ENCODE data around the gene SPHK2.
"Not testable (repeated sequence)": the region's sequence is repeated elsewhere in the genome, so short reads cannot be mapped to it uniquely, and the experiment has no call there.

SPHK2 gene

DNA sequence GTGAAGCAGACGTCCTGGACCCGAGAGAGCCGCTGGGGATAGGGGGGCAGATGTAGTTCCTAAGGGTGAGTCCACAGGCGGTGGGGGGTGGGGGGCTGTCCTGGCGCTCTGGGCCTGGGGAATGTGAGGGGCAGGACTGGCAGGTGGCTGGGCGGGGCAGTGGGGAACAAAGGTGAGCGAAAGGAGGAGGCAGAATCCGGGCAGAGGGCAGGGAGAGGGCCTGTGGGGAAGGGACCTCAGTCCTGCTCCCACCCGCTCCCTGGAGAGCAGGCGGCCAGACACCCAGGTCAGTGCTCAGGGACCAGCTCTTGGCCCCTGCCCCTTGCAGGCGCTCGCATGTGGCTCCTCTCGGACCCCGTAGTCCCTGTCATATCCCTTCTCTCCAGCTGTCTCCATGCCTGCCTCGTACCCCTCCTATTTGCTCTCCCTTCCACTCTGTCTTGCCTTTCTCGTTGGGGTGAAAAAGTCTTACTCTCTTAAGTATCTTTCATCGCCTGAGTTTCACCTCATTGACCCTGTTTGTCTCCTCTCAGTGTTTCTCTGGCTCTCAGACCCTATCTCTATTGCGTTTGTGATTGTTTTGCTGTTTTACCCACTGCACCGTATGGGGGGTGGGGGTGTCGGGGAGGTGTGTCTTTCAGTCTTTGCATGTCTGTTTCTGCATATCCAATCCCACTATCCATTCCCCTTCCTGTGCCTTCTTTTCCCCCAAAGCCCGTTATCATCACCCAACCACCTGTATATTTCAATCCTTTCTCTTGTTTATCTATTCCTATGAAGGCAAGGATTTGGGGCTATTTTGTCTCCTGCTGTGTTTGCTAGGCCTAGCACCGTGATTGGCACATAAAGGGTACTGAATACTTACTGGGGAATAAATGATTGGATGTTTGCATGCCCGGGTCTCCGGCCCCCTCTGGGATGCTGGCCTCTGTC lies 5.8 kb downstream of the SPHK2 start:
- DNase-seq, result no peak

DNA sequence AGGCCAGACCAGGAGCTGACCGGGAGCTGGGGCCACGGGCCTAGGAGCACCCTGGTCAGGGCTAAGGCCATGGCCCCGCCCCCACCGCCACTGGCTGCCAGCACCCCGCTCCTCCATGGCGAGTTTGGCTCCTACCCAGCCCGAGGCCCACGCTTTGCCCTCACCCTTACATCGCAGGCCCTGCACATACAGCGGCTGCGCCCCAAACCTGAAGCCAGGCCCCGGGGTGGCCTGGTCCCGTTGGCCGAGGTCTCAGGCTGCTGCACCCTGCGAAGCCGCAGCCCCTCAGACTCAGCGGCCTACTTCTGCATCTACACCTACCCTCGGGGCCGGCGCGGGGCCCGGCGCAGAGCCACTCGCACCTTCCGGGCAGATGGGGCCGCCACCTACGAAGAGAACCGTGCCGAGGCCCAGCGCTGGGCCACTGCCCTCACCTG lies 6.6 kb downstream of the SPHK2 start:
- DNase-seq, result peak; percentile 50

DNA sequence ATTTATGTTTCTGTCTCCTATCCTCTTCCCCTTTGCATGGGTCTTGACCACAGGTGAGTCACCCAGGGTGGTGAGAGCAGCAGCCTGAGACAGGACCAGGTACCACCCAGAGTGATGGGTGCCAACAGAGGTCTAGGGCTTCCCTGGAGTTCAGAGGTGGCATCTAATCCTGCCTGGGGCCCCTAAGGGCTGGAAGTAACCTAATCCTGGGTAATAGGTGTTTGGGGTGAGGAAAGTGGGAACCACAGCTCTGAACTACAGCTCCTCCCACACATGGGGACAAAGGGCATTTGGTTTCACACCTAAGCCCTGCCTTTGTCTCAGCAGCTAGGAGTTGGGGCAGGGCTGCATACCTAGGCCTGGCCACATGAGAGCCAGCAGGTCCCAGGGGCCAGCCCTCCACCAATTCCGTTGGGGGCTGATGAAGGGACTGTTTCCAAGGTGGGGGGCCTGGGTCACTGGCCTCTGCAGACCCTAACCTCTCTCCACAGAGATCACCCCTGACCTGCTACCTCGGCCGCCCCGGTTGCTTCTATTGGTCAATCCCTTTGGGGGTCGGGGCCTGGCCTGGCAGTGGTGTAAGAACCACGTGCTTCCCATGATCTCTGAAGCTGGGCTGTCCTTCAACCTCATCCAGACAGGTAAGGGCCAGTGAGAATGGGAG lies 8.0 kb downstream of the SPHK2 start:
- peak; percentile 68 for DNase-seq

DNA sequence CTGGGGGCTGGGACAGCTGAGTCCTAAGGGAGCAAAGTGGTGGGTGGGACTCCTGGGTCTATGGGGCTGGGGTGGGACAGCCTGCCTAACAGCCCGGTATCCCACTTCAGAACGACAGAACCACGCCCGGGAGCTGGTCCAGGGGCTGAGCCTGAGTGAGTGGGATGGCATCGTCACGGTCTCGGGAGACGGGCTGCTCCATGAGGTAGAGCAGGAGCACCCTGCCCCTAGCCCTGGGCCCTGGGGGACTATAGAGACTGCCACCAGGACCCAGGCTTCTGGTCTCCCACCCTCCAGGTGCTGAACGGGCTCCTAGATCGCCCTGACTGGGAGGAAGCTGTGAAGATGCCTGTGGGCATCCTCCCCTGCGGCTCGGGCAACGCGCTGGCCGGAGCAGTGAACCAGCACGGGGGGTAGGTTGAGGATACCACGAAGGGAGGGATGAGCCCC lies 8.6 kb downstream of the SPHK2 start:
- DNase-seq, result no peak

DNA sequence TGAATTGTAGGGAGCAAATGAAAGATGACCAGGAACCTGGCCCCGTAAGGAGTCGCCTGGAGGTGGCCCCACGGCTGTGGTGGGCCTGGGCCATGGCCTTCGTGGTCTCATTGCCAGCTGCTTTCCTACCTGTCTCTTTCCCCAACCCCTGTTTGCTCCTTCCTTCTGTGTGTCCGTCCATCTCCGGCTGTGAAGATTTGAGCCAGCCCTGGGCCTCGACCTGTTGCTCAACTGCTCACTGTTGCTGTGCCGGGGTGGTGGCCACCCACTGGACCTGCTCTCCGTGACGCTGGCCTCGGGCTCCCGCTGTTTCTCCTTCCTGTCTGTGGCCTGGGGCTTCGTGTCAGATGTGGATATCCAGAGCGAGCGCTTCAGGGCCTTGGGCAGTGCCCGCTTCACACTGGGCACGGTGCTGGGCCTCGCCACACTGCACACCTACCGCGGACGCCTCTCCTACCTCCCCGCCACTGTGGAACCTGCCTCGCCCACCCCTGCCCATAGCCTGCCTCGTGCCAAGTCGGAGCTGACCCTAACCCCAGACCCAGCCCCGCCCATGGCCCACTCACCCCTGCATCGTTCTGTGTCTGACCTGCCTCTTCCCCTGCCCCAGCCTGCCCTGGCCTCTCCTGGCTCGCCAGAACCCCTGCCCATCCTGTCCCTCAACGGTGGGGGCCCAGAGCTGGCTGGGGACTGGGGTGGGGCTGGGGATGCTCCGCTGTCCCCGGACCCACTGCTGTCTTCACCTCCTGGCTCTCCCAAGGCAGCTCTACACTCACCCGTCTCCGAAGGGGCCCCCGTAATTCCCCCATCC lies 9.4 kb downstream of the SPHK2 start:
- DNase-seq, result peak; percentile 53

DNA sequence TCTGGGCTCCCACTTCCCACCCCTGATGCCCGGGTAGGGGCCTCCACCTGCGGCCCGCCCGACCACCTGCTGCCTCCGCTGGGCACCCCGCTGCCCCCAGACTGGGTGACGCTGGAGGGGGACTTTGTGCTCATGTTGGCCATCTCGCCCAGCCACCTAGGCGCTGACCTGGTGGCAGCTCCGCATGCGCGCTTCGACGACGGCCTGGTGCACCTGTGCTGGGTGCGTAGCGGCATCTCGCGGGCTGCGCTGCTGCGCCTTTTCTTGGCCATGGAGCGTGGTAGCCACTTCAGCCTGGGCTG lies 9.9 kb downstream of the SPHK2 start:
- peak; percentile 55 for DNase-seq

DNA sequence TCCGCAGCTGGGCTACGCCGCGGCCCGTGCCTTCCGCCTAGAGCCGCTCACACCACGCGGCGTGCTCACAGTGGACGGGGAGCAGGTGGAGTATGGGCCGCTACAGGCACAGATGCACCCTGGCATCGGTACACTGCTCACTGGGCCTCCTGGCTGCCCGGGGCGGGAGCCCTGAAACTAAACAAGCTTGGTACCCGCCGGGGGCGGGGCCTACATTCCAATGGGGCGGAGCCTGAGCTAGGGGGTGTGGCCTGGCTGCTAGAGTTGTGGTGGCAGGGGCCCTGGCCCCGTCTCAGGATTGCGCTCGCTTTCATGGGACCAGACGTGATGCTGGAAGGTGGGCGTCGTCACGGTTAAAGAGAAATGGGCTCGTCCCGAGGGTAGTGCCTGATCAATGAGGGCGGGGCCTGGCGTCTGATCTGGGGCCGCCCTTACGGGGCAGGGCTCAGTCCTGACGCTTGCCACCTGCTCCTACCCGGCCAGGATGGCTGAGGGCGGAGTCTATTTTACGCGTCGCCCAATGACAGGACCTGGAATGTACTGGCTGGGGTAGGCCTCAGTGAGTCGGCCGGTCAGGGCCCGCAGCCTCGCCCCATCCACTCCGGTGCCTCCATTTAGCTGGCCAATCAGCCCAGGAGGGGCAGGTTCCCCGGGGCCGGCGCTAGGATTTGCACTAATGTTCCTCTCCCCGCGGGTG lies 10.4 kb downstream of the SPHK2 start:
- peak; percentile 67 for DNase-seq

DNA sequence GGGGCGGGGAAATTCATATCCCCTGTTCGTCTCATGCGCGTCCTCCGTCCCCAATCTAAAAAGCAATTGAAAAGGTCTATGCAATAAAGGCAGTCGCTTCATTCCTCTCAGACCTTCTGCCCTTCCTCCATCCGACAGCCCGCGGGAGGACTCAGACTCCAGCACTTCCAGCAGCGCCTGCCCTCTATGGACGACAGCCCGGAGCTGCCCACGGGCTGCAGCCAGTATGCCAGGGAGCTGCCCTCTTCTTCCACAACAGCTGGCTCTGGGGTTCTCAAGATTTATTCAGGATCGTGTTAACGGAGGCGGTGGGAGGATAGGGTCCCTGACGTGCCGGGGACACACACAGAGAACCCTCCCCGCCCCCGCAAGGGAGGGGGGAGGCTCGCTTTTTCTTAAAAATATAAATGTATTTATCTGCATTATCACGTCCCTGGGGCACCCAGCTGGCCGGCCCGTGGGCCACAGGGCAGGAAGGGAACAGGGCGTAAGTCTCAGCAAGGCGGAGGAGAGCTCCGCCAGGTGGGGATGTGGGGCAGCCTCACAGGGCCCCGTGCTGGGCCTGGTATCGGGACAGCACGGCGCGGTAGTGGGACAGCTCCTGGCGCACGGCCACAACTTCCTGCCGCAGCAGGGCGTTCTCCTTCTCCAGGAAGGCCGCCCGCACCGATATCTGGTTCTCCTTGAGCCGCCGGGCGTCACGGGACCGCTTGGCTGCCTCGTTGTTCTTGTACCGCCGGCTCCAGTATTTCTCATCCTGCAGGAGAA lies 11.2 kb downstream of the SPHK2 start:
- DNase-seq, result no peak

DNA sequence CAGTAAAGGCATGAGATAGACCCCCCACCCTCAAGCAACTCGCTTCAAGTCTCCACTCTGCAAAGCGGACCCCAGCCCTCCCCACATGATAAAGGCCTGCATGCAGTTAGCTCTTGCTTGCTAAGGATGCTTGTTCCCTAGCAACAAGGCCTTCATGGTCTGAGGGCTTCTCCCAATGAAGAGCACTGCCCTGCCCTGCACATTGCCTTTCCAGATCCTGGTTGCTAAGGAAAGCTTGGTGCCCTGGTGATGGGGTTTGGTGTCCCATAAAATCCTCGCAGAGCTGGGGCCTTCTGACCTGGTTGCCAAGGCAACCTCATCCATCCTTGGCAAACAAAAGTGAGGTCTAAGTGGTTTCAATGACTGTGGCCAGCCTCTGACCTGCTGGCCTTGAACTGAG lies 11.9 kb downstream of the SPHK2 start:
- no peak for DNase-seq

DNA sequence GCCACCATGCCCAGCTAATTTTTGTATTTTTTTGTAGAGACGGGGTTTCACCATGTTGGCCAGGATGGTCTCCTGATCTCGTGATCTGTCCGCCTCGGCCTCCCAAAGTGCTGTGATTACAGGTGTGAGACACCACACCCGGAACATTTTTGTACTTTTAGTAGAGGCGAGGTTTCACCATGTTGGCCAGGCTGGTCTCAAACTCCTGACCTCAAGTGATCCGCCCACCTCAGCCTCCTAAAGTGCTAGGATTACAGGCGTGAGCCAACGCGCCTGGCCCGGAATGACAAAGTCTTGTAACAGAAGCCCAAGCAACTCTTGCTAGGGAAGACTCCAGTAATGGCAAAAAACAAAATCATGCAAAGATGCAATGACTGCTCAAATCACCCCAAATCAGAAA lies 13.0 kb downstream of the SPHK2 start:
- not testable (repeated sequence) for DNase-seq

DNA sequence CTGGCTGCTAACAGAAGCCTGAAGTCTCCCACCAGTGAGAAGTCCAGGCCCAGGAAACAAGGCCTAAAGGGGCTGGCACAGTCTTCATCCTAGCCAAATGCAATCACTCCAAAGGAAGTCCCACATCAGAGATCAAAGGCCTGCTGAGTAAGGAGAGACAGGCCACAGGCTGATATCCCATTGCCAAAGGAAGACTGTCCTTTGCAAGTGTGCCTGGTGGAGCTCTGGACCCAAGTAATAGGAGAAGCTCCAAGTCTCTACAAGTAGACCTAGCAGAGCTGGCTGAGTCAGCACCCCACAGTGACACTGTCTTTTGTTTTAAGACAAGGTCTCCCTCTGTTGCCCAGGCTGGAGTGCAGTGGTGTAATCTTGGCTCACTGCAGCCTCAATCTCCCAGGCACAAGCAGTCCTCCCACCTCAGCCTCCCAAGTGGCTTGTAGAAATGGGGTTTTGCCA lies 13.4 kb downstream of the SPHK2 start:
- DNase-seq, result no peak

DNA sequence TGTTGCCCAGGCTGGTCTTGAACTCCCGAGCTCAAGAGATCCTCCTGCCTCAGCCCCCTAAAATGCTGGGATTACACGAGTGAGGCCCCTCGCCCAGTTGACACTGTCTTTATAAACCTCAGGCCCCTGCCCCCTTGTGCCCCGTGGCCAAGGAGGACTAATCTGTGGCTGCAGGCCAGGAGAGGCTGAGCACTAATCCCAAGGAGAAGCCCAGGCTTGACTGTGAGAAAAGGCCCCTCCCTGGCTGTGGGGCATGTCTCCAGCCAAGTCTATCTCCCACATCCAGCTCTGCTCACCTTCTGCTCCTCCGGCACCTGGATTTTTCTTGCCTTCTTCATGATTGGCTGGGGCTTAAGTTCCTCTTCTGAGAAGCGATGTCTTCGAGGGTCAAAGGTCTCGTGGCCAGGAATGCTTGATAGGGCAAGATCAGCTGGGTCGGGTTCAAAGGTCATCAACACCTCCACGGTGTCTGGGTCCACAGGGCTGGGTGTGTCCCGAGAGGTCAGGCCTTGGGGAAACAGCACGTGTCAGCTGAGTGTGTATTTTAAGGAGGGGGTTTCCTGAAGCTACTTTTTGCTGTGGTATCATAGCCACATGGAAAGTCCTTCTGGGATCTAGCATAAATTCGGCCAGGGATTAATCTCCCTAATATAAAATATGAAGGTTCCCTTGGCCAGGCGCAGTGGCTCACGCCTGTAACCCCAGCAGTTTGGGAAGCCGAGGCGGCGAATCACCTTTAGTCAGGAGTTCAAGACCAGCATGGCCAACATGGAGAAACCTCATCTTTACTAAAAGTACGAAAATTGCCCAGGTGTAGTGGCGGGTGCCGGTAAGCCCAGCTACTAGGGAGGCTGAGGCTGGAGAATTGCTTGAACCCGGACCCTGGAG lies 14.1 kb downstream of the SPHK2 start:
- DNase-seq, result no peak

DNA sequence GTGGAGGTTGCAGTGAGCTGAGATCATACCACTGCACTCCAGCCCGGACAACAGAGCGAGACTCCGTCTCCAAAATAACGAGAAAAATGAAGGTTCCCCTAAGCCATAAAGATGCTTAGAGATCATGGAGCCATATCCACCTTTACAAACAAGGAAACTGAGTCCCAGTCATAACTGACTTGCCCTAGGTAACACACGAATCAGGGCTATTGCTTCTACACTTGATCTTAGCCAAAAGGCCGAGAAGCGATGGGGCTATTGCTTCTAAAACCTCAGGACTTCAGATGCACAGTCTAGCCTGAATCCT lies 14.7 kb downstream of the SPHK2 start:
- DNase-seq, result no peak

DNA sequence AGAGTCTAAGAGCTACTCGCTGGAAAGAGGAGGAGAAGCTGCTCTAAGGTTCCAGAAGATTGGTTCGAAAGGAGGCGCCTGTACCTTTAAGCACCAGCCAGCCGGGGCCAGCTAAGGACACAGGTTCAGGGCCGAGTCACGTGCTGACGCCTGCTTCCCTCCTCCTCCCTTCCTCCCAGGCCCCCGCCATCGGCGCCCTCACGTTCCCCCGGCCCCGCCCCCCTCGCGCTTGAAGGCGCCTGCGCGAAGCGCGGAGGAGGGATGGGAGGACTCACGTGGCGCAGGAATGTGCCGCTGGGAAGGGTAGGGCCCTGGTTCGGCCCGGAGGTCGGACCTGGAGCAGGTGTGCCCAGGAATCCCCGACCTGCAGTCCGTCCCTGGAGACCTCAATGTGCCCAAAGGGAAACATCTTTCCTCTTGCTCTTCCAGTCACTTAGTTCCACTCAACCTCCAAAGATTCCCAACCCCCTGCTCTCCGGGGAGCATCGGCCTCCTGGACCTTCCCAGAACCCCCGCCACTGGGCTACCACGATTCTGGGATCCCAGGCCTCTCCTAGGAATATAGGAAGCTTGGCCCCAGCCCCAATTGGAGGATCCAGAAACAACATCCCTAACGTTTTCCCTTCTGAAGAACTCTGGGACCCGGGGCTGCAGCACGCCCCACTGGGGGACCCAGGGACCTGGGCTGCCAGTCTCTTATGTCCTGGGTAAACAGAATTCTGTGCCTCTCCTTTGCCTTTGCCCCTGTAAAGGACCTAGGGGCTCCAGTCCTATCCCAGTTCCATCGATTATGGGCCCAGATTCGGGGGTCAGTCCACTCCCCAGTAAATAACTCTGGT lies 15.3 kb downstream of the SPHK2 start:
- peak; percentile 96 for DNase-seq

DNA sequence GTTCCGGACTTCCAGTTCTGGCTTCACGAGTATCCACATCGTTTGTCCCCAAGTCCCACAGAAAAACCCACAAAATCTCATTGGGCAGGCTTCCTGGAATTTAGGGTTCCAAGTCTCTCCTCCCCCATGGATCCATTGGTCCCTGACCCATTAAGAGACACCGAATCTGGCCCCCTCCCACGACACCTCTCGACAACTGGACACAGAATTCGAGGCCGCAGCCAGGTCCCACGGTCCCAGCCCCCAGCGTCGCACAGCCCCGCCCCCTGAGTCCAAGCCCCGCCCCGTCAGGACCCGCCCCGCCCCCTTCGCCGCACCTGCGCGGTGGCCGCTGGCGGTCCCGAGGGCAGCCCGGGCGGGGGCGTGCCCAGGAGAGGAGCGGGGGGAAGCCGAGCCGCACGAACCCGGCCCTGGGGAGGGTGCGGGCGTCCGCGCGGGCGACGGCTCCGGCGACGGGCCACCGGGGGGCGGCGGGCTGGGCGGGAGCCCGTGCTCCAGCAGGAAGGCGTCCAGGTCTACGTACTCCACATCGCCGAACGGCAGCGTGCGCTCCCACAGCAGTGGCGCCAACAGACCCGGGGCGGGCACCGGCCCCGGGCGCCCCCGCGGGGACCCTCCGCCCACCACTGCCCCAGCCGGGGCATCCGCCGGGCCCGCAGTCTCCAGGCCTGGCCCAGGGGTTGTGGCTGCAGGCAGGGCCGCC lies 16.1 kb downstream of the SPHK2 start:
- peak; percentile 91 for DNase-seq

DNA sequence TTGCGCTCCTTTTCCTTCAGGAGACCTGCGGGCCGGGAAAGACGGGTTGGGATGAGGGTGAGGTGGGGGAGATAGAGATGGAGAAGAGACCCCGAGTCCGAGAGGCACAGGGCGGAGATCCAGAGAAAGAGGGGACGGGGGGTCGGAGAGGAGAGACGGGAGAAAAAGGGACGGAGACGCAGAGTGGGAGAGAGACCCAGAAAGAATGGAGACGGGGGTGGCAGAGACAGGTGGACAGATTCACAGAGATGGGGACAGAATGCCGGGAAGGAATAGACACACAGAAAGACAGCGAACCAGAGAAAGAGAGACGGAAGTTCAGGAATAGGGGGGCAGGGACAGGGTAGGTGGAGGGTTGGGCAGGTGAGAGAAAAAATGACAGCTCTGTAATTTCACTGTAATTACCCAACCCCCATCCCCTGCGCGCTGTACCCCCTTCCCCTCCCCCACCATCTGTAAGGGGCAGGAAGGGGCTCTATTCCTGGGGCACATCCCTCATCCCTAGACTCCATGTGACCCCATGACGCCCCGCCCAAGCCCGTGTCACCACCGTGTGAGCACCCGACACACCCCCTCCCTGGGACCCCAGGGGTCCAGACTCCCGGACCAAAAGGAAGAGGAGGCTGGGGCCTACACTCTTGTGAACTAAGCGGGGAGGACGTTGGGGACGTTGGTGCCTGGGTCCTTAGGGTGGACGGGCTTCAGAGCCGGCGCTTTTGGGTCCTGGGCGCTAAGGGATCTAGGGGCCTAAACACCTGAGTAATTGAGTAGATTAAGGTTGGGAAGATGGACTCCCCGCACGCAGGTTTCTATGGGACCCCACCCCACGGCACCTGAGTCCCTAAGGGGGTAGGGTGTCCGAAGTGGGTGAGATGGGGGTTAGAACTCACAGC lies 16.9 kb downstream of the SPHK2 start:
- peak; percentile 70 for DNase-seq

DNA sequence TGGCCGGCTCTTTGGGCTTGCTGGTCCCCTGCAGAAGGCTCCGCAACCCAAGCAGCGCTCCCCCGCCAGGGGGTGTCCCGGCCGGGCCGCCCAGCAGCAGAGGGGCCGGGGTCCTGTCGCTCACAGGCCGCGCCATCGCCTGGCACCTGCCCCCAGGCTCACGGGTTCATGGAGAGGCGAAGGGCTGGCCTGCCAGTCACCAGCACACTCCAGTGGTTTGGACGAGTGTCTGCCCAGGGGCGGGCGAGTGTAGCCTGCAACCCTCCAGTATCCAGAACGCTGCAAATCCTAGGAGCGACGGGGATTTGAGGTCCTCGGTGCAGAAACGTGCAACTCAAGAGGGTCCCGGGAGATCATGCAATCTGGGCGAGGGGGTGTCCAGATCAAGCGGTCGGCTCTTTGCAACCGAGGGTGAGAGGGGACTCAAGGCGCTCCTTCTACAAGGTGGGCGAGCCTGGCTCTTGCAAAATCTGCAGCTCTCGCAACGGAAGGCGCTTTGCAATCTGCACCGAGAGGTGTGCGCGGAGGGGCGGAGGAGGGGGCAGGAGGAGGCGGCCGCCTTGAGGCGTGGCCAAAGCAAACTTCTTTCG lies 17.6 kb downstream of the SPHK2 start, which contains the start of gene DBP:
TSS of gene DBP (minus strand) at position 521 of the 590 bp plus-strand sequence. CDS start at position 136, 385 bp downstream.
- no peak for DNase-seq

DNA sequence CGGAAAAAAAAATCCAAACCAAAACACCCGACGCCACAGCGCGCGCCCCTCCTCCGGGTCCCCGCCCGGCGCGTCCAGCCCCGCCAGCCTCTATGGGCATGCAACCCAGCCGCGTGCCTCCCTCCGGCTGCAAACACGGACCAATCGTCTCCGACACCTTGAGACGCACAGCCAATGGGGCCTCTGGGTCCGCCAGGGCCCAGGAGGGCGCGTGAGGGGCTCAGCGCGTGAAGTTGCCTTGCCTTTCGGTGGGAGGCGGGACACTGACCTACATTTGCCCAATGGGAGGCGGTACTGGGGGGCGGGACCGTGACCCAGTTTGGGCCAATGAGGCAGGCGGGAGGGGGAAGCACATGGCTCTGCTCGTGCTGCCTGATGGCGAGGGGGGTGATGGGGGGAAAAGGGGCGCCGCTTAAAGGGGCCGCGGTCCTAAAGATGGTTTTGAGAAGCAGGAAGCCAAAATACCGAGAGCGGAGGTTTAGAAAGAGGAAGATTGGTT lies 18.2 kb downstream of the SPHK2 start:
- DNase-seq, result peak; percentile 99

Data from activated CD8-positive, alpha-beta memory T cell treated with anti-CD3 and anti-CD28 coated beads for 24 hours (primary cell).